ENCODE measurements around the gene FAM219A.

The FAM219A gene

GRCh38 chr9:34349324-34349723 lies 109.0 kb downstream of the FAM219A start:
- Histone ChIP-seq H3K36me3 (no peaks in the 10 kb centered on the region), H3K4me3 (ENCODE audit: low read depth, low read length) (no peak overlapping the region), H3K9me3 (ENCODE audit: severe bottlenecking) (no peaks in the 10 kb centered on the region), H3K27me3 (ENCODE audit: insufficient read depth, low read depth, severe bottlenecking) (no peaks in the 10 kb centered on the region), H3K27ac (no peak overlapping the region)
- no peak for DNase-seq
- TF ChIP-seq CTCF (IDR thresholded peaks at IDR 0.05; ENCODE audit: low read depth, low read length) = no peak
